Suprapubic skin (tissue), 4 donors: ENCODE results near the gene ZNF444.

Experiments
- CTCF ChIP-seq, 2 donors: fragments of 200-600 bp in 1 of 2; fragments of 450-650 bp in 1 of 2; sonication (generic) in 1 of 2; IDR thresholded peaks; one replicate each; pipeline ENCODE4 v1.5.1; 2016 to 2019; ENCODE audit warnings: antibody characterized with exemption in 2 of 2, mild to moderate bottlenecking in 1 of 2, moderate library complexity in 1 of 2
- EP300 ChIP-seq: sonication (generic); formaldehyde crosslinking; IDR thresholded peaks from one replicate; pipeline ENCODE4 v1.6.1; 2017; ENCODE audit warnings: antibody characterized with exemption
- POLR2A ChIP-seq, 2 donors: fragments of 450-650 bp; IDR thresholded peaks; one replicate each; pipeline ENCODE4 v1.6.1; 2017; ENCODE audit warnings: antibody characterized with exemption in 2 of 2, mild to moderate bottlenecking in 2 of 2, moderate library complexity in 2 of 2
- POLR2AphosphoS5 ChIP-seq, 3 donors: sonication (generic); formaldehyde crosslinking; IDR thresholded peaks; one replicate each; pipeline ENCODE4 v1.6.1; 2017; ENCODE audit warnings: antibody characterized with exemption in 3 of 3

DNA sequence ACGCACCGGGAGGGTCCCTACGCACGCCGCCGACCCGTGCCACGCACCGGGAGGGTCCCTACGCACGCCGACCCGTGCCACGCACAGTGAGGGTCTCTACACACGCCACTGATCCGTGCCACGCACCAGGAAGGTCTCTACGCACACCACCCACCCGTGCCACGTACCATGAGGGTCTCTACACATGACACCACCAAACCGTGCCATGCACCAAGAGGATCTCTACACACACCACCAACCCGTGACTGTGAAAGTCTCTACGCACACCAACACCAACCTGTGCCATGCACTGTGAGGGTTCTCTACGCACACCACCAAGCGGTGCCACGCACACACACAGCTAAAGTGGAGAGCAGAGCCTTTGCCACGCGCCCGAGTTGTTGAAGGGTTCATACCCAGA lies 36.7 kb upstream of the ZNF444 start:
- no peak for TF ChIP-seq POLR2A (IDR thresholded peaks at IDR 0.05)
- TF ChIP-seq CTCF (IDR thresholded peaks at IDR 0.05) = no peak
- TF ChIP-seq EP300 = no peak
- no peak for TF ChIP-seq POLR2AphosphoS5 (IDR thresholded peaks at IDR 0.05)
